ENCODE results near the gene TTLL11.

Gene TTLL11

GRCh38 chr9:122109035-122109813 is 16.1 kb upstream of the TTLL11 start:
- DNase-seq (ENCODE audit: low read depth, low spot score): no peak

- no peak for DNase-seq (ENCODE audit: low read depth, low spot score)
These were observed 14.2 kb upstream of the TTLL11 start for GRCh38 chr9:122107291-122107805.

GRCh38 chr9:122106576-122106975 is 13.5 kb upstream of the TTLL11 start:
- DNase-seq (ENCODE audit: low read depth, low spot score): no peak

- DNase-seq (ENCODE audit: low read depth, low spot score): no peak
These were observed 10.9 kb upstream of the TTLL11 start for GRCh38 chr9:122103985-122104384.

GRCh38 chr9:122102156-122102555 is 9.0 kb upstream of the TTLL11 start:
- no peak for DNase-seq (ENCODE audit: low read depth, low spot score)

- DNase-seq (ENCODE audit: low read depth, low spot score): no peak
These were observed 7.6 kb upstream of the TTLL11 start for GRCh38 chr9:122100756-122101155.

- DNase-seq (ENCODE audit: low read depth, low spot score): peak; percentile 60
These were observed 6.3 kb upstream of the TTLL11 start for GRCh38 chr9:122099271-122099869.

- DNase-seq (ENCODE audit: low read depth, low spot score): no peak
These were observed 4.7 kb upstream of the TTLL11 start for GRCh38 chr9:122097679-122098315.

- DNase-seq (ENCODE audit: low read depth, low spot score): no peak
These were observed 3.7 kb upstream of the TTLL11 start for GRCh38 chr9:122096620-122097415.

- DNase-seq (ENCODE audit: low read depth, low spot score): no peak
These were observed 2.1 kb upstream of the TTLL11 start for GRCh38 chr9:122095010-122095767.

- no peak for DNase-seq (ENCODE audit: low read depth, low spot score)
These were observed 1.2 kb downstream of the TTLL11 start for GRCh38 chr9:122091682-122092592.

GRCh38 chr9:122090981-122091380 is 2.1 kb downstream of the TTLL11 start:
- no peak for DNase-seq (ENCODE audit: low read depth, low spot score)

GRCh38 chr9:122090287-122090883 is 2.7 kb downstream of the TTLL11 start:
- no peak for DNase-seq (ENCODE audit: low read depth, low spot score)

- no peak for DNase-seq (ENCODE audit: low read depth, low spot score)
These were observed 4.0 kb downstream of the TTLL11 start for GRCh38 chr9:122088880-122089706.

GRCh38 chr9:122087406-122088200 is 5.5 kb downstream of the TTLL11 start:
- DNase-seq (ENCODE audit: low read depth, low spot score): no peak

GRCh38 chr9:122086873-122087272 is 6.2 kb downstream of the TTLL11 start:
- no peak for DNase-seq (ENCODE audit: low read depth, low spot score)

- no peak for DNase-seq (ENCODE audit: low read depth, low spot score)
These were observed 7.8 kb downstream of the TTLL11 start for GRCh38 chr9:122085260-122085659.
